Neural cell (in vitro differentiated cells): ENCODE measurements around the gene ZNF429. TPM values are rescaled to one million over a fixed set of nuclear protein-coding genes. Genes with fewer than 3 reads are reported as not detected.

Experiments
- H2AFZ ChIP-seq: fragments of 200-600, 300-800 bp; sonication (generic), shearing (Covaris generic); 2 replicates; pipeline ENCODE4 v1.6.0; 2014; ENCODE audit warnings: low read depth, mild to moderate bottlenecking, antibody characterized with exemption, low read length, moderate library complexity
- H3F3A ChIP-seq: fragments of 200-600 bp; shearing (Covaris generic); 2 replicates; pipeline ENCODE4 v1.6.1; 2016; ENCODE audit warnings: mild to moderate bottlenecking, moderate library complexity, mixed read lengths, antibody characterized with exemption, low read length; ENCODE audit not compliant: insufficient read depth, poor library complexity, severe bottlenecking
- H3K27ac ChIP-seq: fragments of 200-600, 300-800 bp; sonication (generic), shearing (Covaris generic); 2 replicates; pipeline ENCODE4 v1.5.1; 2014; ENCODE audit warnings: mild to moderate bottlenecking, low read length, moderate library complexity
- H3K27me3 ChIP-seq: fragments of 300-800, 200-600 bp; sonication (generic), shearing (Covaris generic); 2 replicates; pipeline ENCODE4 v1.6.0; 2014; ENCODE audit warnings: mild to moderate bottlenecking, low read depth, low read length, moderate library complexity; ENCODE audit not compliant: insufficient read depth
- H3K36me3 ChIP-seq: fragments of 300-800, 200-600 bp; sonication (generic), shearing (Covaris generic); 2 replicates; pipeline ENCODE4 v1.5.1; 2014; ENCODE audit warnings: mild to moderate bottlenecking, antibody characterized with exemption, low read length, moderate library complexity; ENCODE audit not compliant: insufficient read depth
- H3K4me2 ChIP-seq: fragments of 300-800, 200-600 bp; sonication (generic), shearing (Covaris generic); 2 replicates; pipeline ENCODE4 v1.6.0; 2014; ENCODE audit warnings: mild to moderate bottlenecking, low read length
- H3K4me3 ChIP-seq: fragments of 300-800, 200-600 bp; sonication (generic), shearing (Covaris generic); 2 replicates; pipeline ENCODE4 v1.5.1; 2014; ENCODE audit warnings: mild to moderate bottlenecking, low read length, moderate library complexity
- H3K79me2 ChIP-seq: fragments of 200-600 bp; shearing (Covaris generic); replicated peaks from 2 replicates; pipeline ENCODE4 v1.6.0; 2014; ENCODE audit warnings: mild to moderate bottlenecking, low read length, moderate library complexity; ENCODE audit not compliant: insufficient read depth
- H3K9ac ChIP-seq: fragments of 300-800, 200-600 bp; sonication (generic), shearing (Covaris generic); 2 replicates; pipeline ENCODE4 v1.6.1; 2016; ENCODE audit warnings: mild to moderate bottlenecking, low read length, mixed read lengths
- H3K9me2 ChIP-seq: fragments of 200-600 bp; shearing (Covaris generic); 2 replicates; pipeline ENCODE4 v1.6.1; 2016; ENCODE audit warnings: mild to moderate bottlenecking, low read length, mixed read lengths; ENCODE audit not compliant: insufficient read depth
- H3K9me3 ChIP-seq: fragments of 200-600, 300-800 bp; sonication (generic), shearing (Covaris generic); 2 replicates; pipeline ENCODE4 v1.6.1; 2016; ENCODE audit warnings: mild to moderate bottlenecking, mixed run types, low read length, moderate library complexity, mixed read lengths
- H4K20me1 ChIP-seq: fragments of 200-600 bp; shearing (Covaris generic); 2 replicates; pipeline ENCODE4 v1.6.1; 2016; ENCODE audit warnings: mild to moderate bottlenecking, mixed run types; ENCODE audit not compliant: insufficient read depth
- CTCF ChIP-seq: fragments of 450-650 bp; IDR thresholded peaks from 2 replicates; pipeline ENCODE4 v1.5.1; 2014; ENCODE audit warnings: antibody characterized with exemption, mild to moderate bottlenecking, moderate library complexity; ENCODE audit not compliant: poor library complexity, severe bottlenecking
- EP300 ChIP-seq: fragments of 450-650 bp; conservative IDR thresholded peaks from 2 replicates; pipeline ENCODE4 v1.6.1; 2014; ENCODE audit warnings: antibody characterized with exemption, mild to moderate bottlenecking, moderate library complexity; ENCODE audit not compliant: poor library complexity, severe bottlenecking
- MXI1 ChIP-seq: fragments of 450-650 bp; conservative IDR thresholded peaks from 2 replicates; pipeline ENCODE4 v1.6.1; 2014; ENCODE audit warnings: antibody characterized with exemption, mild to moderate bottlenecking; ENCODE audit not compliant: poor library complexity, severe bottlenecking
- POLR2AphosphoS5 ChIP-seq: IDR thresholded peaks from 2 replicates; pipeline ENCODE4 v1.6.1; 2012
- RAD21 ChIP-seq: fragments of 450-650 bp; conservative IDR thresholded peaks from 2 replicates; pipeline ENCODE4 v1.6.1; 2014; ENCODE audit warnings: antibody characterized with exemption, mild to moderate bottlenecking, moderate library complexity
- REST ChIP-seq: IDR thresholded peaks from 2 replicates; pipeline ENCODE4 v1.6.1; 2012; ENCODE audit warnings: borderline replicate concordance
- SMC3 ChIP-seq: fragments of 450-650 bp; conservative IDR thresholded peaks from 2 replicates; pipeline ENCODE4 v1.6.1; 2014; ENCODE audit warnings: antibody characterized with exemption, mild to moderate bottlenecking, moderate library complexity; ENCODE audit not compliant: poor library complexity
- polyA plus RNA-seq: library from polyadenylated mRNA; depleted of rRNA; stranded (reverse); fragments of >200 nt; gene quantifications from 2 replicates; pipeline ENCODE4 v1.2.3, GENCODE V29; 2014

Gene ZNF429
- polyA plus RNA-seq, 1 donor from 2014 or later = 54.1 TPM

GRCh38 chr19:21580818-21581217, 75.4 kb downstream of the ZNF429 start:
- no peaks in the 10 kb centered on the region for H4K20me1 ChIP-seq
- no peaks in the 10 kb centered on the region for H3K36me3 ChIP-seq
- TF ChIP-seq MXI1 (no peak), SMC3 (no peak)
- no peak overlapping the region for H3K9ac ChIP-seq
- H3K4me3 ChIP-seq = no peak overlapping the region
- no peak overlapping the region for H2AFZ ChIP-seq
- H3K4me2 ChIP-seq = no peak overlapping the region
- no peaks in the 10 kb centered on the region for H3F3A ChIP-seq
- no peaks in the 10 kb centered on the region for H3K9me3 ChIP-seq
- H3K27me3 ChIP-seq = no peaks in the 10 kb centered on the region
- no peaks in the 10 kb centered on the region for H3K79me2 ChIP-seq
- H3K9me2 ChIP-seq = no peaks in the 10 kb centered on the region
- H3K27ac ChIP-seq = no peak overlapping the region

GRCh38 chr19:21581646-21582240, 76.3 kb downstream of the ZNF429 start:
- Histone ChIP-seq H3K36me3 (no peaks in the 10 kb centered on the region), H3F3A (no peaks in the 10 kb centered on the region), H3K9me3 (no peaks in the 10 kb centered on the region), H3K79me2 (no peaks in the 10 kb centered on the region), H3K4me3 (no peak overlapping the region), H3K27ac (no peak overlapping the region), H3K9ac (no peak overlapping the region), H3K9me2 (no peaks in the 10 kb centered on the region), H3K27me3 (peaks cover 4% of the 10 kb centered on the region), H4K20me1 (no peaks in the 10 kb centered on the region), H2AFZ (no peak overlapping the region), H3K4me2 (no peak overlapping the region)
- TF ChIP-seq POLR2AphosphoS5 = no peak
- TF ChIP-seq MXI1 = no peak
- TF ChIP-seq REST = no peak
- no peak for TF ChIP-seq CTCF
- no peak for TF ChIP-seq RAD21

DNA sequence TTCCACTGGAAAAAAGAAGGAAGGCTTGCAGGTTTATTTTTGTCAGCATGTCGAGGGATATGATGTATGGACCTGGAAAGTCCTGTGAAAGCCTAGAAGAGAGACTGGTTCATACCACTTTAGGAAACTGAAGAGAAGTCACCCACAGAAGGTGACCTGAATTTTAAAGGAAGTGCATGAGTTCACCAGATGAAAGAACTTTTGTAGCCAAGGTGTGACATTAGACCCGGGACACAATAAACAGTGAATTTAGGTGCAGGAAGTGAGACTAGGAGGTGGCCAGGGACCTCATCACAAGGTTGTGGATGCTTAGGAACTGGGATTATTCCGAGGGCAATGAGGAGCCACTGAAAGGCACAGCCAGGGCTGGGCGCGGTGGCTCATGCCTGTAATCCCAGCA, 79.1 kb downstream of the ZNF429 start:
- Histone ChIP-seq H2AFZ (no peak overlapping the region), H4K20me1 (no peaks in the 10 kb centered on the region), H3K4me2 (no peak overlapping the region), H3K4me3 (no peak overlapping the region), H3K79me2 (no peaks in the 10 kb centered on the region), H3K9me3 (no peaks in the 10 kb centered on the region), H3K9me2 (no peaks in the 10 kb centered on the region), H3K27ac (no peak overlapping the region), H3F3A (no peaks in the 10 kb centered on the region), H3K9ac (no peak overlapping the region), H3K36me3 (no peaks in the 10 kb centered on the region), H3K27me3 (peaks cover 4% of the 10 kb centered on the region)
- TF ChIP-seq EP300 (no peak), RAD21 (no peak), MXI1 (no peak)
